Fibroblast of upper back skin (primary cell): ENCODE measurements around the gene LIPF.
A peak's percentile ranks its signal among the peaks of the same experiment; 100 is the strongest.
"Not testable (repeated sequence)": the region's sequence is repeated elsewhere in the genome, so short reads cannot be mapped to it uniquely, and the experiment has no call there.

Experiments
- DNase-seq: peaks from one replicate; pipeline ENCODE4 v3.0.0-alpha.2; 2013

Gene LIPF

GRCh38 chr10:88664142-88664541, at the start of gene LIPF:
Gene LIPF, plus strand, starts transcription at chr10:88664442. Its CDS starts 2,856 bp downstream, at chr10:88667298.
- DNase-seq, result no peak

- DNase-seq, result no peak
Measured at GRCh38 chr10:88616250-88616977, 47.8 kb upstream of the LIPF start.

GRCh38 chr10:88617772-88618300, 46.4 kb upstream of the LIPF start:
- DNase-seq, result no peak

- no peak for DNase-seq
Measured at GRCh38 chr10:88618496-88618895, 45.7 kb upstream of the LIPF start.

- no peak for DNase-seq
Measured at GRCh38 chr10:88620441-88620840, 43.8 kb upstream of the LIPF start.

GRCh38 chr10:88623835-88624234, 40.4 kb upstream of the LIPF start:
- no peak for DNase-seq

GRCh38 chr10:88624840-88625239, 39.4 kb upstream of the LIPF start:
- DNase-seq, result no peak

GRCh38 chr10:88640186-88640585, 24.1 kb upstream of the LIPF start:
- no peak for DNase-seq

GRCh38 chr10:88642209-88642608, 22.0 kb upstream of the LIPF start:
- DNase-seq, result no peak

- DNase-seq, result peak; percentile 57
Measured at GRCh38 chr10:88642963-88643362, 21.3 kb upstream of the LIPF start.

GRCh38 chr10:88647061-88647615, 17.1 kb upstream of the LIPF start:
- no peak for DNase-seq

GRCh38 chr10:88651101-88651551, 13.1 kb upstream of the LIPF start:
- DNase-seq, result peak; percentile 95

- peak; percentile 38 for DNase-seq
Measured at GRCh38 chr10:88652616-88653015, 11.6 kb upstream of the LIPF start.

GRCh38 chr10:88657901-88658300, 6.3 kb upstream of the LIPF start:
- peak; percentile 48 for DNase-seq

GRCh38 chr10:88659725-88660597, 4.3 kb upstream of the LIPF start:
- DNase-seq, result no peak

GRCh38 chr10:88660598-88660884, 3.7 kb upstream of the LIPF start:
- DNase-seq, result peak; percentile 36

- DNase-seq, result no peak
Measured at GRCh38 chr10:88661018-88661417, 3.2 kb upstream of the LIPF start.

GRCh38 chr10:88661577-88661976, 2.7 kb upstream of the LIPF start:
- no peak for DNase-seq

GRCh38 chr10:88663153-88663552, 1.1 kb upstream of the LIPF start:
- not testable (repeated sequence) for DNase-seq

- no peak for DNase-seq
Measured at GRCh38 chr10:88668465-88668864, 4.2 kb downstream of the LIPF start.

GRCh38 chr10:88670497-88670896, 6.3 kb downstream of the LIPF start:
- DNase-seq, result no peak

- no peak for DNase-seq
Measured at GRCh38 chr10:88672041-88672440, 7.8 kb downstream of the LIPF start.

- no peak for DNase-seq
Measured at GRCh38 chr10:88676283-88677060, 12.2 kb downstream of the LIPF start.
